Gastrocnemius medialis (tissue), 4 donors: Measurements from ENCODE around the gene PDXK.

ENCODE experiments used
- POLR2A ChIP-seq, 2 donors: fragments of 450-650 bp; IDR thresholded peaks; one replicate each; pipeline ENCODE4 v1.6.1; 2017; ENCODE audit warnings: antibody characterized with exemption in 2 of 2, mild to moderate bottlenecking in 2 of 2, moderate library complexity in 2 of 2
- TF ChIP-seq, protein P1 (sequence below), 5 experiments: fragments of 450-650 bp in 3 of 5; fragments of 200-600 bp in 2 of 5; sonication (generic) in 2 of 5; IDR thresholded peaks in 4 of 5; conservative IDR thresholded peaks in 1 of 5; 1 replicate in 4 of 5; 2 replicates in 1 of 5; pipeline ENCODE4 v1.5.1; 2016 to 2019; ENCODE audit warnings: antibody characterized with exemption in 5 of 5, mild to moderate bottlenecking in 3 of 5, moderate library complexity in 3 of 5

- TF ChIP-seq, protein P1, sequence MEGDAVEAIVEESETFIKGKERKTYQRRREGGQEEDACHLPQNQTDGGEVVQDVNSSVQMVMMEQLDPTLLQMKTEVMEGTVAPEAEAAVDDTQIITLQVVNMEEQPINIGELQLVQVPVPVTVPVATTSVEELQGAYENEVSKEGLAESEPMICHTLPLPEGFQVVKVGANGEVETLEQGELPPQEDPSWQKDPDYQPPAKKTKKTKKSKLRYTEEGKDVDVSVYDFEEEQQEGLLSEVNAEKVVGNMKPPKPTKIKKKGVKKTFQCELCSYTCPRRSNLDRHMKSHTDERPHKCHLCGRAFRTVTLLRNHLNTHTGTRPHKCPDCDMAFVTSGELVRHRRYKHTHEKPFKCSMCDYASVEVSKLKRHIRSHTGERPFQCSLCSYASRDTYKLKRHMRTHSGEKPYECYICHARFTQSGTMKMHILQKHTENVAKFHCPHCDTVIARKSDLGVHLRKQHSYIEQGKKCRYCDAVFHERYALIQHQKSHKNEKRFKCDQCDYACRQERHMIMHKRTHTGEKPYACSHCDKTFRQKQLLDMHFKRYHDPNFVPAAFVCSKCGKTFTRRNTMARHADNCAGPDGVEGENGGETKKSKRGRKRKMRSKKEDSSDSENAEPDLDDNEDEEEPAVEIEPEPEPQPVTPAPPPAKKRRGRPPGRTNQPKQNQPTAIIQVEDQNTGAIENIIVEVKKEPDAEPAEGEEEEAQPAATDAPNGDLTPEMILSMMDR (IDR thresholded peaks at IDR 0.05 in 4 of 5, conservative IDR thresholded peaks at IDR 0.05 in 1 of 5) = no peak
- no peak for TF ChIP-seq POLR2A (IDR thresholded peaks at IDR 0.05)
These were observed 43.6 kb downstream of the PDXK start for GRCh38 chr21:43762303-43763128.
